HepG2 (cell line): Measurements from ENCODE around the gene KCNH6. TPM values are rescaled to one million over a fixed set of nuclear protein-coding genes. Genes with fewer than 3 reads are reported as not detected.

Experiments
- AKAP8 ChIP-seq: sonication (generic); formaldehyde crosslinking; IDR thresholded peaks from 2 replicates; pipeline ENCODE4 v1.5.1; 2020; ENCODE audit warnings: mild to moderate bottlenecking, missing genetic modification reagents
- ARID4A ChIP-seq: sonication (generic); formaldehyde crosslinking; IDR thresholded peaks from 2 replicates; pipeline ENCODE4 v1.5.0; 2020; ENCODE audit warnings: mild to moderate bottlenecking, missing genetic modification reagents, borderline replicate concordance
- ASH2L ChIP-seq: fragments of 300-600, 200-600 bp; sonication (generic); IDR thresholded peaks from 2 replicates; pipeline ENCODE4 v1.7.0; 2017; ENCODE audit warnings: low read depth, mild to moderate bottlenecking, moderate library complexity, mixed read lengths, low read length; ENCODE audit not compliant: insufficient read length
- GATAD2A ChIP-seq: IDR thresholded peaks from 2 replicates; pipeline ENCODE4 v1.6.1; 2016
- HMG20A ChIP-seq: IDR thresholded peaks from 2 replicates; pipeline ENCODE4 v1.6.1; 2016; ENCODE audit warnings: borderline replicate concordance
- KAT2B ChIP-seq: fragments of 150-350 bp; IDR thresholded peaks from 2 replicates; pipeline ENCODE4 v1.6.1; 2014; ENCODE audit warnings: low read depth, low read length, borderline replicate concordance
- MTA3 ChIP-seq: sonication (generic); formaldehyde crosslinking; IDR thresholded peaks from 2 replicates; pipeline ENCODE4 v1.4.0; 2020; ENCODE audit warnings: missing genetic modification reagents
- NBN ChIP-seq: fragments of 450-650 bp; conservative IDR thresholded peaks from 2 replicates; pipeline ENCODE4 v1.6.1; 2017
- PBX2 ChIP-seq: IDR thresholded peaks from 2 replicates; pipeline ENCODE4 v1.6.1; 2016; ENCODE audit warnings: control low read depth
- PLSCR1 ChIP-seq: sonication (generic); formaldehyde crosslinking; IDR thresholded peaks from 2 replicates; pipeline ENCODE4 v1.5.0; 2020; ENCODE audit warnings: missing genetic modification reagents, mild to moderate bottlenecking, borderline replicate concordance
- SRSF9 ChIP-seq: fragments of 200-400 bp; formaldehyde crosslinking; IDR thresholded peaks from 2 replicates; pipeline ENCODE4 v1.6.1; 2018; ENCODE audit warnings: borderline replicate concordance, mild to moderate bottlenecking, low read depth, low read length; ENCODE audit not compliant: insufficient read depth, poor library complexity, severe bottlenecking
- TBX3 ChIP-seq: fragments of 450-650 bp; IDR thresholded peaks from 2 replicates; pipeline ENCODE4 v1.6.1; 2017; ENCODE audit warnings: antibody characterized with exemption, mild to moderate bottlenecking, inconsistent platforms, borderline replicate concordance
- TRIM24 ChIP-seq: sonication (generic); formaldehyde crosslinking; IDR thresholded peaks from 2 replicates; pipeline ENCODE4 v1.8.0; 2022; ENCODE audit warnings: mild to moderate bottlenecking, missing genetic modification reagents
- ZBTB21 ChIP-seq: sonication (generic); formaldehyde crosslinking; IDR thresholded peaks from 2 replicates; pipeline ENCODE4 v1.4.0; 2020; ENCODE audit warnings: missing genetic modification reagents
- ZBTB8A ChIP-seq: sonication (generic); formaldehyde crosslinking; IDR thresholded peaks from 2 replicates; pipeline ENCODE4 v1.4.0; 2020; ENCODE audit warnings: mild to moderate bottlenecking, low read depth, missing genetic modification reagents, borderline replicate concordance
- ZNF10 ChIP-seq: sonication (generic); formaldehyde crosslinking; IDR thresholded peaks from 2 replicates; pipeline ENCODE4 v1.4.0; 2020; ENCODE audit warnings: mild to moderate bottlenecking, low read depth, missing genetic modification reagents, borderline replicate concordance
- ZNF251 ChIP-seq: sonication (generic); formaldehyde crosslinking; IDR thresholded peaks from 2 replicates; pipeline ENCODE4 v1.9.0; 2021; ENCODE audit warnings: mild to moderate bottlenecking, missing genetic modification reagents
- ZNF430 ChIP-seq: sonication (generic); formaldehyde crosslinking; IDR thresholded peaks from 2 replicates; pipeline ENCODE4 v1.9.0; 2021; ENCODE audit warnings: mild to moderate bottlenecking, missing genetic modification reagents
- ZNF432 ChIP-seq: sonication (generic); formaldehyde crosslinking; IDR thresholded peaks from 2 replicates; pipeline ENCODE4 v1.5.0; 2020; ENCODE audit warnings: missing genetic modification reagents, mild to moderate bottlenecking, borderline replicate concordance
- ZNF547 ChIP-seq: sonication (generic); formaldehyde crosslinking; IDR thresholded peaks from 2 replicates; pipeline ENCODE4 v1.5.1; 2020; ENCODE audit warnings: mild to moderate bottlenecking, missing genetic modification reagents
- ZNF550 ChIP-seq: sonication (generic); formaldehyde crosslinking; IDR thresholded peaks from 2 replicates; pipeline ENCODE4 v1.4.0; 2020; ENCODE audit warnings: mild to moderate bottlenecking, missing genetic modification reagents, borderline replicate concordance
- ZNF598 ChIP-seq: sonication (generic); formaldehyde crosslinking; IDR thresholded peaks from 2 replicates; pipeline ENCODE4 v1.5.1; 2020; ENCODE audit warnings: mild to moderate bottlenecking, missing genetic modification reagents, borderline replicate concordance
- ZNF737 ChIP-seq: sonication (generic); formaldehyde crosslinking; IDR thresholded peaks from 2 replicates; pipeline ENCODE4 v1.5.0; 2020; ENCODE audit warnings: missing genetic modification reagents, mild to moderate bottlenecking, borderline replicate concordance
- ZNF782 ChIP-seq: sonication (generic); formaldehyde crosslinking; IDR thresholded peaks from 2 replicates; pipeline ENCODE4 v1.4.0; 2020; ENCODE audit warnings: missing genetic modification reagents, mild to moderate bottlenecking, borderline replicate concordance
- ZSCAN12 ChIP-seq: sonication (generic); formaldehyde crosslinking; IDR thresholded peaks from 2 replicates; pipeline ENCODE4 v1.9.0; 2021; ENCODE audit warnings: mild to moderate bottlenecking, missing genetic modification reagents
- polyA plus RNA-seq, 8 experiments: library from polyadenylated mRNA; depleted of rRNA in 3 of 8; stranded (reverse) in 7 of 8; unstranded in 1 of 8; fragments of >200 nt; fragmentation: Illumina TruSeq in 4 of 8; extraction: Trizol in 4 of 8; gene quantifications; 2 replicates each; pipeline versions ENCODE4 v1.2.1 to v1.2.3, GENCODE V29; 2011 to 2016; ENCODE audit warnings: low read depth in 4 of 8, missing spikeins in 1 of 8, mixed read lengths in 1 of 8; ENCODE audit not compliant: insufficient read depth in 1 of 8
- total RNA-seq, 5 experiments: library from RNA; depleted of rRNA; stranded (reverse); fragments of >200 nt; fragmentation: Illumina TruSeq; extraction: Trizol; gene quantifications; 2 replicates each; pipeline ENCODE4 v1.2.3, GENCODE V29; 2016; ENCODE audit warnings: low read depth in 1 of 5

Gene KCNH6
- total and polyA plus RNA-seq, 2 of the 13 experiments (the other 11 are each of a cell fraction or from before 2014, with no cell fraction given): 0.05 to 0.18 TPM

GRCh38 chr17:63549289-63549945 lies 26.3 kb downstream of the KCNH6 start (continued):
- TF ChIP-seq PLSCR1 (CRISPR knock-in tag): no peak
- TF ChIP-seq AKAP8 (CRISPR knock-in tag): no peak
- TF ChIP-seq NBN: no peak
- TF ChIP-seq ZNF430 (CRISPR knock-in tag): peak; percentile 26; the same call in 1 of the 2 replicates
- no peak for TF ChIP-seq ZBTB8A (CRISPR knock-in tag)
- TF ChIP-seq SRSF9: no peak
- no peak for TF ChIP-seq ZNF782 (CRISPR knock-in tag)
- TF ChIP-seq TBX3: no peak
- no peak for TF ChIP-seq ZNF550 (CRISPR knock-in tag)
- 0 out of 2 replicates have a peak, but pooled peaks have one; percentile 7 for TF ChIP-seq MTA3 (CRISPR knock-in tag)
- no peak for TF ChIP-seq ZNF251 (CRISPR knock-in tag)
- TF ChIP-seq ASH2L: no peak
- no peak for TF ChIP-seq ZNF10 (CRISPR knock-in tag)
- no peak for TF ChIP-seq ZBTB21 (CRISPR knock-in tag)
- no peak for TF ChIP-seq ZNF432 (CRISPR knock-in tag)
- TF ChIP-seq HMG20A (CRISPR knock-in tag): no peak
- peak; percentile 19; the same call in 1 of the 2 replicates for TF ChIP-seq ZNF598 (CRISPR knock-in tag)
- no peak for TF ChIP-seq TRIM24
- peak; percentile 54; the same call in 1 of the 2 replicates for TF ChIP-seq ZNF737 (CRISPR knock-in tag)
- TF ChIP-seq ZSCAN12 (CRISPR knock-in tag): no peak
- TF ChIP-seq ZNF547: no peak; the same call in 1 of the 2 replicates
- TF ChIP-seq GATAD2A: no peak
- TF ChIP-seq KAT2B: no peak
- TF ChIP-seq ARID4A (CRISPR knock-in tag): no peak
- TF ChIP-seq PBX2: no peak
